ENCODE measurements around the gene UGT1A8. TPM values are rescaled to one million over a fixed set of nuclear protein-coding genes. Genes with fewer than 3 reads are reported as not detected.

Gene UGT1A8
- total and polyA plus RNA-seq, 8 donors: not detected

GRCh38 chr2:233761040-233761769 lies 143.8 kb downstream of the UGT1A8 start:
- peaks cover 0 to 7% of the 10 kb centered on the region in 2 donors for H3K27me3 ChIP-seq
- no peaks in the 10 kb centered on the region for H3K36me3 ChIP-seq
- no peak overlapping the region for H3K4me3 ChIP-seq
- H3K27ac ChIP-seq: no peak overlapping the region
- no peak for TF ChIP-seq CTCF (IDR thresholded peaks at IDR 0.05)
- intact Hi-C loops (cut with DNase I): no loop called here
- H3K4me1 ChIP-seq: no peaks in the 10 kb centered on the region
- DNase-seq: no peak
- H3K9me3 ChIP-seq: no peaks in the 10 kb centered on the region
- ATAC-seq: no peak

- H3K27me3 ChIP-seq: peaks cover 0 to 10% of the 10 kb centered on the region in 2 donors
- H3K4me1 ChIP-seq: no peaks in the 10 kb centered on the region
- intact Hi-C loops (cut with DNase I): no loop called here
- DNase-seq (no peak), ATAC-seq (no peak)
- no peak overlapping the region for H3K27ac ChIP-seq
- no peak for TF ChIP-seq CTCF (IDR thresholded peaks at IDR 0.05)
- no peak overlapping the region for H3K4me3 ChIP-seq
- H3K9me3 ChIP-seq: no peaks in the 10 kb centered on the region
- H3K36me3 ChIP-seq: no peaks in the 10 kb centered on the region
Observed at GRCh38 chr2:233764264-233764663, 146.8 kb downstream of the UGT1A8 start.

- H3K27ac ChIP-seq: no peak overlapping the region
- DNase-seq: no peak
- intact Hi-C loops (cut with DNase I): no loop called here
- peaks cover 0 to 10% of the 10 kb centered on the region in 2 donors for H3K27me3 ChIP-seq
- no peak for TF ChIP-seq CTCF (IDR thresholded peaks at IDR 0.05)
- H3K4me1 ChIP-seq: no peaks in the 10 kb centered on the region
- no peak for ATAC-seq
- no peak overlapping the region for H3K4me3 ChIP-seq
- no peaks in the 10 kb centered on the region for H3K36me3 ChIP-seq
- H3K9me3 ChIP-seq: no peaks in the 10 kb centered on the region
Observed at GRCh38 chr2:233764761-233765160, 147.3 kb downstream of the UGT1A8 start.

- TF ChIP-seq CTCF (IDR thresholded peaks at IDR 0.05): no peak
- no peak for DNase-seq
- H3K27me3 ChIP-seq: peaks cover 0 to 10% of the 10 kb centered on the region in 2 donors
- H3K4me1 ChIP-seq: no peaks in the 10 kb centered on the region
- intact Hi-C loops (cut with DNase I): no loop called here
- H3K36me3 ChIP-seq: no peaks in the 10 kb centered on the region
- H3K4me3 ChIP-seq: no peak overlapping the region
- no peak overlapping the region for H3K27ac ChIP-seq
- no peaks in the 10 kb centered on the region for H3K9me3 ChIP-seq
- ATAC-seq: no peak
Observed at GRCh38 chr2:233766416-233766815, 149.0 kb downstream of the UGT1A8 start.

GRCh38 chr2:233768076-233768475 lies 150.6 kb downstream of the UGT1A8 start:
- TF ChIP-seq CTCF (IDR thresholded peaks at IDR 0.05): no peak
- Histone ChIP-seq H3K27me3 (peaks cover 0 to 15% of the 10 kb centered on the region in 2 donors), H3K36me3 (no peaks in the 10 kb centered on the region), H3K4me1 (no peaks in the 10 kb centered on the region), H3K9me3 (no peaks in the 10 kb centered on the region), H3K27ac (no peak overlapping the region), H3K4me3 (no peak overlapping the region)
- intact Hi-C loops (cut with DNase I): no loop called here
- no peak for ATAC-seq
- DNase-seq: no peak

All from left lung (tissue), 10 donors.